ENCODE data around the gene SLC35F1. TPM values are rescaled to one million over a fixed set of nuclear protein-coding genes. Genes with fewer than 3 reads are reported as not detected.

Gene SLC35F1
- total RNA-seq, 4 donors from 2014 or later = 5.4 to 8.1 (median 6.5) TPM

DNA sequence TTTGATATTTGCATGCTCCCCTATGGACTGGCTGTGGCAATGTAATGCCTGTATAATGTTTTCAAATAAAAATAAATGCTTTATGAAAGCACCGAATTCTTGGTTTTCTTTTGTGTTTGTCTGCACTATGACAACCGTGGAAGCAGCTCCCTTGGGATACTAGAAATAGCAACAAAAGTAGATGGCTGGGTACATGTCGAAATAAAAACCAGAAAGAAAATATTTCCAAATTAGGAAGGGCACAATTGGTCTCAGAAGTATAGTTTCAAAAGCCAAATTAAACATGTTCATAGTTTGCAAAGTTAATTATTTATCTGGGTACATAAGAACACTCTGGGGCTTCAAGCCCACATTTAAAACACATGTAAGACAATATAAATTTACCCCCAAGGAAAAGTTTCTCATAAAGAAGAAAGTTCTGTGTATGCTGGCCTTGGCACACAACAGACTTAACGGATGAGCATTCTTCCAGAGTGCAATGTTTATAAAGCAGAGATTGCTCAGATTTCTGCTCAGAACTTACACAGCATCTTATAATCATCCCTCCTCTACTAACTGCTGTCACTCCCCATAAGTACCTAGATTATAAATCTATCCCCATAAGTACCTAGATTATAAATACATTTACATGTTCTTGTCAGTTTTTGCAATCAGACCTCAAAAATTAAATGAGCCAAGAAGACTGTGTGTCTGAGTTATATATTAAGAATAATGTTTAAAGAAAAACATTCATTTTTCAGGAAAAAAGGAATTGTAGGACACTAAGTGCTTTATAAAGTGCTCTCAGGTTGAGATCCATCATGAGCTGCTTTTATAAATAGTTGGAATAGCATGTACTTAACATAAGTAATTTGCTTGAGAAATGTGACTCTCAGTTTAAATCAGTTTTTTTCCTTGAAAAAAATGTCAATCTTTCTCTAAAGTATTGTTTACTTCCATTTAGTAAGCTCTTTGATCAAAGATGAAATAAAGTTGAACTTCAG lies 410.8 kb downstream of the SLC35F1 start:
- Histone ChIP-seq H3K9me3 (no peaks in the 10 kb centered on the region), H3K27me3 (no peaks in the 10 kb centered on the region), H3K27ac (replicated peaks in 1 of 4) (peak overlapping the region; percentile 67 to 77 (median 73)), H3K4me3 (no peak overlapping the region), H3K4me1 (peaks cover 33 to 68% (median 63%) of the 10 kb centered on the region in 4 donors), H3K36me3 (no peaks in the 10 kb centered on the region)
- TF ChIP-seq POLR2AphosphoS5 (IDR thresholded peaks at IDR 0.05) (peak in 1 of 2 donors; percentile 31), POLR2A (IDR thresholded peaks at IDR 0.05; ENCODE audit: low read depth) (no peak), EP300 (IDR thresholded peaks at IDR 0.05) (no peak)
- intact Hi-C loops (cut with DNase I) = no loop called here
- DNase-seq (ENCODE audit: extremely low spot score) = no peak
- WGBS = 17% methylated on average over 4 of the region's 4 CpGs

DNA sequence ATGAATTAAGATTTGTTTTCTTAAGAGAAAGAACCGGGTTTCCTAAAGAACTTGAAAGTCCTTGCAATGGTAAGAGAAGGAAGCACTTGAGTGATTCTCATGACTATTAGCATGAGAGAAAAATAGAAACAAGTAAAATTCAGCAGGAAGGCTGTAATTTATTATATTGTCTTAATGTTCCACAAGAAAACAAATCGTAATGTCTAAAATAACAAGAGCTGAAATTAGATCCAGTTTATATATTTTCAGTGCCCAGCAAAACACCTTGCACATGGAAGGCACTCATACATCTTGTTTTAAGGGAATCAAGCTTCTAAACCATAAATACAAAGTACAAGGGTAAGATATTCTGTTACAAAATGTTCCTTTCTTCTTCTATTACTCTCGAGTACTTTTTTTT lies 411.6 kb downstream of the SLC35F1 start:
- Histone ChIP-seq H3K9me3 (no peaks in the 10 kb centered on the region), H3K4me3 (no peak overlapping the region), H3K4me1 (peaks cover 33 to 63% (median 60%) of the 10 kb centered on the region in 4 donors), H3K27me3 (no peaks in the 10 kb centered on the region), H3K36me3 (no peaks in the 10 kb centered on the region), H3K27ac (replicated peaks in 1 of 4) (peak overlapping the region; percentile 67 to 77 (median 73))
- no peak for DNase-seq (ENCODE audit: extremely low spot score)
- intact Hi-C loops (cut with DNase I) = no loop called here
- WGBS = 22% methylated on average over 3 of the region's 3 CpGs
- no peak for TF ChIP-seq EP300 (IDR thresholded peaks at IDR 0.05)

DNA sequence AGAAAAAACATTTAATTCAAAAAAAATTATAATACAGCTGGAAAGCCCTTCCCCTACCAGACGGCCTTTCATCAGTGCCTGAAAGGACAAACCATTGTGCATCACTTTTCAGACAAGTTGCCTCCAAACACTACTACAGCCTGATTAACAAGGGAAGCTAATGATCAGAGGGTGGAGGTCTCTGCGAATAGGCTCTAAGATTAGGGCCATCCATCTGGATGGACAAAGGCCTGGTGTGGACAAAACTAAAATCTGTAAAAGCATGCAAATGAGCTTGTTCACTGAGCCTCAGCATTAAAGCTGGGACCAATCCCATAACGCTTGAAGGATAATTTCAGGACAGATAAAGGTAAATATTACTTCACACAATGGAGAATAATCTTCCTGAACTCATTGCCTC lies 412.4 kb downstream of the SLC35F1 start:
- peaks cover 30 to 67% (median 62%) of the 10 kb centered on the region in 4 donors for H3K4me1 ChIP-seq
- TF ChIP-seq EP300 (IDR thresholded peaks at IDR 0.05) = no peak
- TF ChIP-seq POLR2A (IDR thresholded peaks at IDR 0.05; ENCODE audit: low read depth) = no peak
- TF ChIP-seq, protein P1, sequence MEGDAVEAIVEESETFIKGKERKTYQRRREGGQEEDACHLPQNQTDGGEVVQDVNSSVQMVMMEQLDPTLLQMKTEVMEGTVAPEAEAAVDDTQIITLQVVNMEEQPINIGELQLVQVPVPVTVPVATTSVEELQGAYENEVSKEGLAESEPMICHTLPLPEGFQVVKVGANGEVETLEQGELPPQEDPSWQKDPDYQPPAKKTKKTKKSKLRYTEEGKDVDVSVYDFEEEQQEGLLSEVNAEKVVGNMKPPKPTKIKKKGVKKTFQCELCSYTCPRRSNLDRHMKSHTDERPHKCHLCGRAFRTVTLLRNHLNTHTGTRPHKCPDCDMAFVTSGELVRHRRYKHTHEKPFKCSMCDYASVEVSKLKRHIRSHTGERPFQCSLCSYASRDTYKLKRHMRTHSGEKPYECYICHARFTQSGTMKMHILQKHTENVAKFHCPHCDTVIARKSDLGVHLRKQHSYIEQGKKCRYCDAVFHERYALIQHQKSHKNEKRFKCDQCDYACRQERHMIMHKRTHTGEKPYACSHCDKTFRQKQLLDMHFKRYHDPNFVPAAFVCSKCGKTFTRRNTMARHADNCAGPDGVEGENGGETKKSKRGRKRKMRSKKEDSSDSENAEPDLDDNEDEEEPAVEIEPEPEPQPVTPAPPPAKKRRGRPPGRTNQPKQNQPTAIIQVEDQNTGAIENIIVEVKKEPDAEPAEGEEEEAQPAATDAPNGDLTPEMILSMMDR (IDR thresholded peaks at IDR 0.05) = no peak
- TF ChIP-seq POLR2AphosphoS5 (IDR thresholded peaks at IDR 0.05) = no peak
- no peak overlapping the region for H3K4me3 ChIP-seq
- no peaks in the 10 kb centered on the region for H3K9me3 ChIP-seq
- WGBS = 89% methylated on average over 3 of the region's 3 CpGs
- peak overlapping the region; percentile 67 to 77 (median 73) for H3K27ac ChIP-seq (replicated peaks in 1 of 4)
- no peaks in the 10 kb centered on the region for H3K27me3 ChIP-seq
- DNase-seq (ENCODE audit: extremely low spot score) = no peak
- intact Hi-C loops (cut with DNase I) = no loop called here
- H3K36me3 ChIP-seq = no peaks in the 10 kb centered on the region

DNA sequence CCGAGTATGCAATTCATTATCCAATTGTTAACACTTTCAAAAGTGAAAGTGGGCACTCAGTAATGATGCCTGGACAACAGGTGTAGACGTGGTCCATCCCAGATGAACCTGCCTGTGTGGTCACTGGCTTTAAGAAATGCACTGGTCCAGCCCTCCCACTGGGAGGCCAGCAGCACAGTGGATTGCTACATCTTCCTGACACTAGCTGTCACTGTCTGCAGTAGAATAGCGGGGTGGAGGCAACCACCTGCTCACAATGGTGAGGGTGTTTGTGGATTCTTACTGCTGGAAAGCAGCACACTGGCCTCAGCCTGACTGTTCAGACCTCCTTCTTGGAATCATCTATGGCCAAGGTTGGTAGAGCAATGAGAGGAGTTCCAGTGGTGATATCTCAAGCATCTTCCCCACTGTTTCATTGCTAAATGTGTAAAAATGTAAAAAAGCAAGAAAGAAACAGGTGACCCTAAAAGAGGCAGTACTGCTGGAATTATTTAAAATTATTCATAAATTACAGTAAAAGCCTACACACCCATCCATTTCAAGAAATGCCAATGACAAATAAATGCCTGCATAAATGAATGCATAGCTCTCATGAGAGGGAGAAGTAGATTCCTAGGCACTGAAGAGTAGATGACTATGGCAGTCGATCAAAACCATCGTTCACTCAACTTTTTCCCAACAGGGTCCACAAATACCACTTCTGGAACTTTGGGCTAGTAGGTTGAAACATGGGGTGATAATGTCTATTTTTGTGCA lies 413.0 kb downstream of the SLC35F1 start:
- 85% methylated on average over 5 of the region's 5 CpGs for WGBS
- TF ChIP-seq POLR2AphosphoS5 (IDR thresholded peaks at IDR 0.05) (no peak), EP300 (IDR thresholded peaks at IDR 0.05) (no peak)
- Histone ChIP-seq H3K36me3 (no peaks in the 10 kb centered on the region), H3K4me3 (no peak overlapping the region), H3K27me3 (no peaks in the 10 kb centered on the region), H3K27ac (replicated peaks in 1 of 4) (peak overlapping the region; percentile 67 to 77 (median 73)), H3K9me3 (no peaks in the 10 kb centered on the region), H3K4me1 (peaks cover 30 to 73% (median 65%) of the 10 kb centered on the region in 4 donors)
- intact Hi-C loops (cut with DNase I) = no loop called here
- no peak for DNase-seq (ENCODE audit: extremely low spot score)

DNA sequence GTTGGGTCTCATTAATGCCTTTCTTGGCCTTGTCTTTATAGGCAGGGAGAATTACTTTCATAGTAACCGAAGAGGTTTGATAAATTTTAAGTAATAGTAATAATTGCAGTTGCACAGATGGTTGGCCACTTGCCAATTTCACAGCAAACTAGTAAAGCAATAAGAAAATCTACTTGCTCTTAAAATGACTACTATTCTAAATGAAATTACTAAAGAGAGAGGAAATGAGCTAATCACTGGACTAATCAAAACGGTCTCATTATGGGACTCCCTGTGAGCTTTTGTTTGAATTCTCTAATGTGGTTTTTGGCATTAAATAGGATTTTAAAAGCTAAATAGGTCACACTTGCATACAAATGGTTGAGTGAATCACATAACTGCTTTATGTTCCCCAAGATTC lies 413.6 kb downstream of the SLC35F1 start:
- no peaks in the 10 kb centered on the region for H3K9me3 ChIP-seq
- no peak for DNase-seq (ENCODE audit: extremely low spot score)
- H3K27ac ChIP-seq (replicated peaks in 1 of 4) = peak overlapping the region; percentile 67 to 77 (median 73)
- H3K36me3 ChIP-seq = no peaks in the 10 kb centered on the region
- intact Hi-C loops (cut with DNase I) = no loop called here
- H3K4me1 ChIP-seq = peaks cover 30 to 76% (median 69%) of the 10 kb centered on the region in 4 donors
- no peak overlapping the region for H3K4me3 ChIP-seq
- H3K27me3 ChIP-seq = no peaks in the 10 kb centered on the region
- WGBS = 39% methylated on average over 2 of the region's 2 CpGs
- TF ChIP-seq, protein P1 (IDR thresholded peaks at IDR 0.05) = no peak
- no peak for TF ChIP-seq POLR2AphosphoS5 (IDR thresholded peaks at IDR 0.05)
- no peak for TF ChIP-seq EP300 (IDR thresholded peaks at IDR 0.05)
- TF ChIP-seq POLR2A (IDR thresholded peaks at IDR 0.05; ENCODE audit: low read depth) = no peak

DNA sequence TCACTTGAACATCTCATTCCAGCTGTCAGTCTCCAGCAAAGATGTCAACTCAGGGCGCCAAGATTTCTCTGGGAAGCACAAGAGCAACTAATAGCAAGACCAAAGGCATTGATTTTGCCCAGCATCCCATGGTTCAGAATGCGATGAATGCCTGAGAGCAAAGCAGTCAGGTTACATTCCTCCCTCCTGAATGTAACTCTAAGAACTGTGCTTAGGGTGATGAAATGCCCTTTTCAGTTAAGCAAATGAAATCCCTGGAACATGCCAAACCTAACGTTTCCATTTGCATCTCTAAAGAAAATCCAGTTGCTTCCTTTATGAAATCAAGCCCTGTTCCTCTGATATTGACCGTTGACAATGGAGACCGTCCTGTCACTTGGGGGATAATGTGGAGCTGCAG lies 417.1 kb downstream of the SLC35F1 start:
- no peak for DNase-seq (ENCODE audit: extremely low spot score)
- intact Hi-C loops (cut with DNase I) = no loop called here
- no peaks in the 10 kb centered on the region for H3K36me3 ChIP-seq
- H3K9me3 ChIP-seq = no peaks in the 10 kb centered on the region
- H3K27ac ChIP-seq (replicated peaks in 1 of 4) = peak overlapping the region in 2 of 4 donors; percentile 3 to 34
- TF ChIP-seq EP300 (IDR thresholded peaks at IDR 0.05) (no peak), POLR2A (IDR thresholded peaks at IDR 0.05; ENCODE audit: low read depth) (no peak), POLR2AphosphoS5 (IDR thresholded peaks at IDR 0.05) (no peak)
- TF ChIP-seq, protein P1 (IDR thresholded peaks at IDR 0.05) = no peak
- no peak overlapping the region for H3K4me3 ChIP-seq
- no peaks in the 10 kb centered on the region for H3K27me3 ChIP-seq
- peaks cover 6 to 73% (median 64%) of the 10 kb centered on the region in 4 donors for H3K4me1 ChIP-seq
- WGBS = 86% methylated on average over 5 of the region's 5 CpGs

All from esophagus muscularis mucosa (tissue), 4 donors.